ENCODE results near the gene ARHGEF39. TPM values are rescaled to one million over a fixed set of nuclear protein-coding genes. Genes with fewer than 3 reads are reported as not detected.

The ARHGEF39 gene
- total and polyA plus RNA-seq, 10 of the 15 experiments (the other 5 are each of a cell fraction or from before 2014, with no cell fraction given): 2.0 to 28.9 (median 13.2) TPM

GRCh38 chr9:35653611-35654010 is 11.4 kb downstream of the ARHGEF39 start (continued):
- TF ChIP-seq ZBTB4 (CRISPR knock-in tag; IDR thresholded peaks at IDR 0.05): no peak
- no peak for TF ChIP-seq EGR1 (IDR thresholded peaks at IDR 0.05; ENCODE audit: borderline replicate concordance in 1 of 2, low read depth in 2 of 2, low read length in 2 of 2)
- no peak for TF ChIP-seq KDM1A (IDR thresholded peaks at IDR 0.05; ENCODE audit: borderline replicate concordance)
- TF ChIP-seq RCOR1 (conservative IDR thresholded peaks at IDR 0.05; ENCODE audit: low read depth, low read length): no peak
- TF ChIP-seq NBN (IDR thresholded peaks at IDR 0.05): no peak
- no peak for TF ChIP-seq SIX5 (IDR thresholded peaks at IDR 0.05; ENCODE audit: low read depth, low read length, severe bottlenecking)
- TF ChIP-seq SREBF1 (IDR thresholded peaks at IDR 0.05; ENCODE audit: low read length): no peak
- TF ChIP-seq SUZ12 (IDR thresholded peaks at IDR 0.05; ENCODE audit: unreplicated experiment): no peak

GRCh38 chr9:35652829-35653209 is 12.2 kb downstream of the ARHGEF39 start:
- ATAC-seq (no peak), DNase-seq (ENCODE audit: low read depth, low spot score) (no peak), FAIRE-seq (no peak)
- Histone ChIP-seq H3K9me3 (replicated peaks; ENCODE audit: control insufficient read depth, insufficient read depth, low read length) (no peaks in the 10 kb centered on the region), H3K4me2 (ENCODE audit: control insufficient read depth, insufficient read depth) (no peak overlapping the region), H2AFZ (ENCODE audit: control insufficient read depth, low read depth, low read length) (no peak overlapping the region), H3K27ac (ENCODE audit: control insufficient read depth, insufficient read depth) (no peak overlapping the region), H3K4me1 (ENCODE audit: control insufficient read depth, insufficient read depth, low read length) (peaks cover 30% of the 10 kb centered on the region), H3K9ac (ENCODE audit: control insufficient read depth, insufficient read depth, low read length) (no peak overlapping the region), H3K27me3 (replicated peaks in 1 of 2; ENCODE audit: control insufficient read depth in 2 of 2, insufficient read depth in 2 of 2, low read length in 1 of 2) (no peaks in the 10 kb centered on the region), H3K4me3 (no peak overlapping the region), H3K36me3 (ENCODE audit: control insufficient read depth in 2 of 2, insufficient read depth in 2 of 2, low read length in 1 of 2) (no peaks in the 10 kb centered on the region), H3K79me2 (ENCODE audit: control insufficient read depth, insufficient read depth, low read length) (peaks cover 18% of the 10 kb centered on the region), H4K20me1 (ENCODE audit: control insufficient read depth, insufficient read depth) (no peaks in the 10 kb centered on the region)
- in situ Hi-C loops (cut with MboI): no loop called here
- RAD21 ChIA-PET (ENCODE audit: unreplicated experiment): interaction anchor here (0.7 to 9.6 kb wide), 2 partner anchors 33 to 76 kb away, joined by 3 to 133 read pairs; partner anchors contain the start of genes CREB3 and TLN1
- CTCF ChIA-PET: interaction anchor here (1.6 to 8.8 kb wide), 4 partner anchors 11 to 77 kb away, joined by 3 to 139 read pairs (median 66); partner anchors contain the start of genes ARHGEF39, CREB3 and TLN1
- no TSS peak for BruUV-seq (replicated peaks)
- intact Hi-C loops (cut with micrococcal nuclease; ENCODE audit: unreplicated experiment): loop anchor here (10.0 kb wide), 1 partner anchor 172 kb away; the partner anchor contains the start of genes FAM221B and TMEM8B
- POLR2A ChIA-PET: interaction anchor here (8.1 to 11.1 kb wide), 2 partner anchors 8 to 77 kb away, joined by 127 to 163 read pairs; partner anchors contain the start of genes ARHGEF39, CCDC107, CREB3 and RMRP
- SMC1A ChIA-PET (ENCODE audit: uncharacterized antibody, unreplicated experiment): interaction anchor here (1.4 kb wide), 1 partner anchor 11 kb away, joined by 3 read pairs; no protein-coding TSS in a partner anchor
- 86% methylated on average over 8 of the region's 8 CpGs for WGBS (ENCODE audit: insufficient coverage, insufficient replicate concordance, low lambda C conversion rate, missing lambda C conversion rate)
- TF ChIP-seq ZBTB11 (CRISPR knock-in tag; IDR thresholded peaks at IDR 0.05) (no peak), TAF1 (IDR thresholded peaks at IDR 0.05; ENCODE audit: borderline replicate concordance, low read depth, low read length) (no peak), PRDM15 (CRISPR knock-in tag; IDR thresholded peaks at IDR 0.05) (no peak)
